ENCODE results near the gene SERPINA5.

The SERPINA5 gene

GRCh38 chr14:94560751-94561655 is 20.2 kb upstream of the SERPINA5 start, which contains the start of gene SERPINA4:
TSS of gene SERPINA4 (plus strand) at chr14:94561442. CDS start at chr14:94563483, 2,041 bp downstream.
- in situ Hi-C loops (cut with MboI; ENCODE audit: low sequenced_read_pairs, unreplicated experiment) = no loop called here
- no peak for TF ChIP-seq CTCF (IDR thresholded peaks at IDR 0.05; ENCODE audit: borderline replicate concordance, control extremely low read depth, extremely low read depth, insufficient read depth, missing control alignments)
- no peak for DNase-seq (ENCODE audit: low spot score)

- TF ChIP-seq CTCF (IDR thresholded peaks at IDR 0.05; ENCODE audit: borderline replicate concordance, control extremely low read depth, extremely low read depth, insufficient read depth, missing control alignments) = no peak
- in situ Hi-C loops (cut with MboI; ENCODE audit: low sequenced_read_pairs, unreplicated experiment) = no loop called here
- DNase-seq (ENCODE audit: low spot score) = no peak
These were observed 19.6 kb upstream of the SERPINA5 start for GRCh38 chr14:94561656-94562010.

GRCh38 chr14:94562022-94562421 is 19.2 kb upstream of the SERPINA5 start:
- in situ Hi-C loops (cut with MboI; ENCODE audit: low sequenced_read_pairs, unreplicated experiment) = no loop called here
- no peak for DNase-seq (ENCODE audit: low spot score)
- no peak for TF ChIP-seq CTCF (IDR thresholded peaks at IDR 0.05; ENCODE audit: borderline replicate concordance, control extremely low read depth, extremely low read depth, insufficient read depth, missing control alignments)

- no peak for TF ChIP-seq CTCF (IDR thresholded peaks at IDR 0.05; ENCODE audit: borderline replicate concordance, control extremely low read depth, extremely low read depth, insufficient read depth, missing control alignments)
- in situ Hi-C loops (cut with MboI; ENCODE audit: low sequenced_read_pairs, unreplicated experiment) = no loop called here
- no peak for DNase-seq (ENCODE audit: low spot score)
These were observed 18.0 kb upstream of the SERPINA5 start for GRCh38 chr14:94562941-94563883.

GRCh38 chr14:94564381-94564780 is 16.8 kb upstream of the SERPINA5 start:
- in situ Hi-C loops (cut with MboI; ENCODE audit: low sequenced_read_pairs, unreplicated experiment) = no loop called here
- TF ChIP-seq CTCF (IDR thresholded peaks at IDR 0.05; ENCODE audit: borderline replicate concordance, control extremely low read depth, extremely low read depth, insufficient read depth, missing control alignments) = no peak
- DNase-seq (ENCODE audit: low spot score) = no peak

GRCh38 chr14:94568186-94568585 is 13.0 kb upstream of the SERPINA5 start:
- in situ Hi-C loops (cut with MboI; ENCODE audit: low sequenced_read_pairs, unreplicated experiment) = no loop called here

More at GRCh38 chr14:94568186-94568585, 13.0 kb upstream of the SERPINA5 start:
- no peak for DNase-seq (ENCODE audit: low spot score)
- TF ChIP-seq CTCF (IDR thresholded peaks at IDR 0.05; ENCODE audit: borderline replicate concordance, control extremely low read depth, extremely low read depth, insufficient read depth, missing control alignments) = no peak
